NCI-H2227 (cell line): ENCODE results near the gene CBFB.
"Not testable (repeated sequence)": the region's sequence is repeated elsewhere in the genome, so short reads cannot be mapped to it uniquely, and the experiment has no call there.

Source experiments
- DNase-seq: peaks from one replicate; lab custom pipeline; 2025; ENCODE audit not compliant: unreplicated experiment; lab: John Stamatoyannopoulos, UW

Gene CBFB

DNA sequence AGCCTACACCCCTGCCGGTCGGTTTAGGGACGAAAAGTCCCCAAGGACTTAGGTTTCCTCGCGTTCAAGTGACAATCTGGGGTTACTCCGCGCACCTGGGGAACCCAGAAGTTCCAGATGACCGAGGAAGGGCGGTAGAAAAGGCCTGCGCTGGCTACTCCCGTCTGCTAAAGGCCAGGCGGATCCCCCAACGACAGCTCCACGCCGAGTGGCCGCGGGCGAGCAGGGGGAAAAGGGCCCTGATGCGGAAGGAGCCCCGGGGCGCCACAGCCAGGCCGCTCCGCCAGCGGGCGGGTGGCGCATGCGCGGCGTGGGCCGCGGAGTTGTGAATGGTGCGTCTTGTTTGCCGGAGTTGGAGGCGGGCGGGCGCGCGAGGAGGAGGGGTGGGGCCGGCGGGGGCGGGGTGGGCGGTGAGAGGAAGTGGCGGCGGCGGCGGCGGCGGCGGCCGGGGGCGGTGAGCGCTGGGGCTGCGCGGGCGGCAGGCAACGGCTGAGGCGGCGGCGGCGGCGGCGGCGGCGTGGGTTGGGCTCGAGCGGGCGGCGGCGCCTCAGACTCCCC lies at the start of gene CBFB:
Gene CBFB (plus strand): TSS at position 454 of the 558 bp plus-strand sequence. CDS start 259 bp downstream, outside the sequence.
- DNase-seq: peak; percentile 85

DNA sequence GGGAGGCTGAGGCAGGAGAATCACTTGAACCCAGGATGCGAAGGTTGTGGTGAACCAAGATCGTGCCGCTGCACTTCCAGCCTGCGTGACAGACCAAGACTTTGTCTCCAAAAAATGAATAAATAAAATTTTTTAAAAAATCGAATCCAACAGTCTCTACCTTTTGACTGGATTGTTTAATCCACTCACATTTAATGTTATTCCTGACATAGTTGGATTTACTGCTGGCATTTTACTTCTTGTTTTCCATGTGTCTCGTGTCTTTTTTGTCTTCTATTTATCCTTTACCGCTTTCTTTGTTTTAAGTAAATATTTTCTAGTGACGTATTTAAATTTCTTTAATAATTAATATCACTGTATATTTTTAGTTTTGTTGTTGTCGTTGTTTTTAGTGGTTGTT lies 45.9 kb upstream of the CBFB start:
- no peak for DNase-seq

DNA sequence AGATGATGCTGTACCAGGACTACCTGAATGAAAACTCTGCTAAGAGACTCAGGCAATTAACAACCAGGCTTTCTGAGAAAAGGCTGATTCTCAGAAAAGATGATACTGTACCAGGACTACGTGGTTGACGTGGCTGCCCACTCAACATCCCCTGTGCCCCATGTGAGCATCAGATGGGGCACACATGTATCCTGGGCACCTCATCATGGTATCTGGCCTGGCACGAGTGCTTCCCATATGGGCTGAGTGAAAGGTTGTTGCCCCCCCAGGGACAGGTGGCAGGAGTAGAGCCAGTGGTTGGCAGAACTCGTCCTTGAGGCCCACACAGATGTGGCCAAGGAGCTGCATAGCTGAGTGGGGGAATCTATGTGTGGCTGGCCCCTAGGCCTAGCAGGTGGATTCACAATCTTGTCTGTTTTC lies 44.0 kb upstream of the CBFB start:
- DNase-seq: no peak

DNA sequence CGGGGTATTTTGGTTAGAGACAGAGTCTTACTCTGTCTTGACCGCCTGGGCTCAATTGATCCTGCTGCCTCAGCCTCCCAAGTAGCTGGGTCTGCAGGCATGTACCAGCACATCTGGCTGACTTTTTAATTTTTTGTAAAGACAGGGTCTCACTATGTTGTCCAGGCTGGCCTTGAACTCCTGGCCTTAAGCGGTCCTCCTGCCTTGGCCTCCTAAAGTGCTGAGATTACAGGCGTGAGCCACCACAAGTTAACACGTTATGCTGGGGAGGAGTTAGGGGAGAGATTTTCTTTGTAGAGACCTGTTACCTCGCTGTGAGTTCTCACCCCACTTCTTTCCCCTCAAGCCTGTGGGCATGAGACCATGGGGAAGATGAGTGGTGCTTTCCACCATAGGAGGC lies 42.4 kb upstream of the CBFB start:
- no peak for DNase-seq

DNA sequence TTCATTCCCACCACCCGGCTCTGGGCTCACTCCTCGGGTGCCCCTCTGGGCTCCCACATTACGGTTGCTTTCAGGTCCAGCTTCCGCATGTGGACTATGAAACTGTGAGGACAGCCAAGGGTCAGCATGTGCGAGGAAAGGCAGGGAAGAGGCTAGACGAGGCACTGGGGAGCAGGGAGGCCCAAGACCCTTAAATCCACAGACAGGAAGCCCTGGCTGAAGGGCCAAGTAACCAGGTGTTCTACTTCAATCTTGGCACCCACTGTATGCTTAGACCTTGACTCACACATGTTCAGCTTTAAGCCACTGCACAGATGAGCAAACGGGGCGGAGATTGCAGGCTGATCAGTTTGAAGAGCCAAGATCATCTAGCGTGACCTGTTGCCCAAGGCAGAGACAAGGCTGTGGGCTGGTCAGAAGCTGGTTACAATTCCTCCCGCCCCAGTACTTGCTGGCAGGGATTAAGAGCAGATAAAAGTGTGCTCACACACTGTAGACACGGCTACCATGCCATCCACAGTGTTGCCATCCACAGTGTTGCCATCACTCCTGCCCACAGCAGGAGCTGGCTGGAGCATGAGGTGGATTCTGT lies 40.7 kb upstream of the CBFB start, which contains the start of gene CES4A:
Gene CES4A (plus strand): TSS at position 393 of the 592 bp plus-strand sequence. CDS start 184 bp downstream, at position 577.
- no peak for DNase-seq

DNA sequence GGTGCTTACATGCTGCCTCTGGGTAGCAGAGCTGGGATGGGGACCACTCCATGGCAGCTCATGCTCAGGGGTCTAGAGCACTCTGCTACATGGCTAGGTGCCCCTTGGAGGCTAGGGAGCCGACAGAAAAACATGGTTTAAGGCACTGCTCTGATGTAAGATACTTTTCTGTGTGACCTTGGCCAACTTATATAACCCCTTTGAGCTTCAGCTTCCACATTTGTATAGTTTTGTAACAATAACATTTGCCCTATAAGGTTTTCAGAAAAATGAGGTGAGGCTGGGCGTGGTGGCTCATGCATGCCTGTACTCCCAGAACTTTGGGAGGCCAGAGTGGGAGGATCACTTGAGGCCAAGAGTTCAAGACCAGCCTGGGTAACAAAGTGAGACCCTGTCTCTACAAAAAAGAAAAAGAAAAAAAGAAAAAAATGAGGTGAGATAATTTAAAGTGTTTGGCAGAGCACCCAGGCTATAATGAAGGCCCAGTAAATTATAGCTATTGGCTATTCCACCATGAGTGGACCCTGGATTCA lies 37.3 kb upstream of the CBFB start:
- no peak for DNase-seq

DNA sequence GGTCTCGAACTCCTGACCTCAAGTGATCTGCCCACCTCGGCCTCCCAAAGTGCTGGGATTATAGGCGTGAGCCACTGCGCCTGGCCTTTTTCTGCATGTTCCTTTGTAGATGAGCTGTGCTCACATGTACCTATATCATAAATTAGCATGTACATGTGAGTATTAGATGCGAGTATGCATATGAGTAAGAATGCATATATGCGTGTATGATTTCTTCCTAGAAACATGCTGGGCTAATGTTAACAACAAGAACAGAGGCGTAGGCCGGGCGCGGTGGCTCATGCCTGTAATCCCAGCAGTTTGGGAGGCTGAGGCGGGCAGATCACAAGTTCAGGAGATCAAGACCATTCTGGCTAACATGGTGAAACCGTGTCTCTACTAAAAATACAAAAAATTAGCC lies 35.4 kb upstream of the CBFB start:
- DNase-seq: not testable (repeated sequence)

DNA sequence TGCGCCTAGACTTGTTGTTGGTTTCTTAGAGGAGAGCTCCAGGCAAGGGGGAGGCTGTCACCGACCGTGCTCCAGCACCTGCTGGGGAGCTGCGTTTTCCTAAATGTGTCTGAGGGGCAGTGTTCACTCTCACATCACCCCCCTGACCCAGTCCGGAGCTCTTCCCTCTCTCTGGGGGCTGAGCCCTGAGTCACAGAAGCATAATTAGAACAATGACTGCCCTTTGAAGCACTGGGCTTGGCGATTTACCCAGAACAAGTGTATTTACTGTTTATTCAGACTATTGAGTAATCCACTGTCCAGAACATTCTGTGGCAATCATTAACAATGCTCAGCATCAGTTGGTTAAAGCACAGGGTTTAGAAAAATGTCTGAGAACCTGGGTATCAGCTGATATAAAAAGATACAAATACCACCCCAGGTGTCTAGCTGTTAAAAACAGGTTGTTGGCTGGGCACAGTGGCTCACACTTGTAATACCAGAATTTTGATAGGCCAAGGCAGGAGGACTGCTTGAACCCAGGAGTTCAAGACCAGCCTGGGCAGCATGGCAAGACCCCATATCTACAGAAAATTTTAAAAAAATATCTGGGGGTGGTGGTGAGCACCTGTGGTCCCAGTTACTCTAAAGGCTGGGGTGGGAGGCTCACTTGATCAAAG lies 32.5 kb upstream of the CBFB start:
- DNase-seq: no peak

DNA sequence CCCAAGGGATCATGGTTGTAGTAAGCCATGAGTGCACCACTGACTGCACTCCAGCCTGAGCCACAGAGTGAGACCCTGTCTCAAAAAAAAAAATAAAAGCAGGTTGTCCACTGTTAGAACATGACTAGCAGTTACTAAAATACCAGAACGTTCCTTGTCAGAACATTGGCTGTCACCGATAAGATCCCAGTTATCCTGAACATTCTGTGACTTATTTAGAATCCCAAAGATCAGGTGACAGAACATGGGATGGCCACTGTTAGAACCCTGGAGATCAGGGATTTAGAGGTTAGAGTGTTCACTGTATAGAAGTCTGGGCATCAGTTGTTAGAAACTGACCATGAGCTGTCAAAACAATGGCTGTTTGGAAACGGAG lies 32.0 kb upstream of the CBFB start:
- DNase-seq: no peak

DNA sequence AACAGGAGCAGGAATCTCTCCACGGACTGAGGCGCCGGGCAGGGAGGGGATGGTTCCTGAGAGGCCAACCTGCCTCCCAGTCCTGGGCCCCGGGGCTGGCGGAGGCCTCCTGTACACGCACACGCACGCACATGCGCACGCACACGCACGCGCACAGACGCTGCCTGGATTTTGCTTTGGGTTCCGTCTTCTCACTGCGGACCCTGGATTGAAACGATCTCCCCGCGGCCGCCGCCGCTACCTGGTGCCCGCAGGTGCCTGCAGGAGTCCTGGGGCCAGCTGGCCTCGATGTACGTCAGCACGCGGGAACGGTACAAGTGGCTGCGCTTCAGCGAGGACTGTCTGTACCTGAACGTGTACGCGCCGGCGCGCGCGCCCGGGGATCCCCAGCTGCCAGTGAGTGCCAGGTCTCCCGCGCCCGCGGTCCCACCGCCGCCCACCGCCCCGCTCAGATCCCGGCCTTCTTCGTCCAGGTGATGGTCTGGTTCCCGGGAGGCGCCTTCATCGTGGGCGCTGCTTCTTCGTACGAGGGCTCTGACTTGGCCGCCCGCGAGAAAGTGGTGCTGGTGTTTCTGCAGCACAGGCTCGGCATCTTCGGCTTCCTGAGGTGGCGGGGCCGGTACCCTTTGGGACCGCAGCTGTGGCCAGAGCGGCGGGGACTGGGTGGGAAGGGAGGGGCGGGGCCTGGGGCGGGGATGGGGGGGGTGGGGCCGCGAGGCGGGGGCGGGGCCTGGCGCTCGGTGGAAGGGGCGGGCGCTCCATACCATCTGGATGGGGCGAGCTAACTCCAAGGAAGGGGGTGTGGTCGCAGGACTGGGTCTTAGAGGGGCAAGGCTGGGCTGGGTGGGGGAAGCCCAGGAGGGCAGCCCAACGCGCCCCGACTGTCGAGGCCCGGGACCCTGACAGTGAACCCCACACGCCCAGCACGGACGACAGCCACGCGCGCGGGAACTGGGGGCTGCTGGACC lies 28.3 kb upstream of the CBFB start:
- DNase-seq: peak; percentile 78

DNA sequence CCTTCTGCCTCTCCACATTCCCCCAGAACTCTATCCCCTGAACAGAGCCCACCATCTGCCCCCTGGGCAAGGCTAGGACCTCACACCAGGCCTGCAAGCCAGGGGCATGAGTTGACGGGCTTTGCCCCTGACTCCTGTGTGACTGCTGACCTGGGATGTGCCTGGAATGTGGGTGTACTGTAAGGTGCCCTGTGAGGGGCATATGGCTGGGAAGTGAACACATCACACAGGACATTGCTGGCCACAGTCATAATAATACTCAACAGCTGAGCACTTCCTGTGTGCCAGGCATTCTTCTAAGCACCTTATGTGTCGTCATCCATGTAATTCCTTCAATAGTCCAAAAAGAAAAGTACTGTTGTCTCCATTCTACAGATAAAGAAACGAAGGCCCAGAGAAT lies 27.2 kb upstream of the CBFB start:
- no peak for DNase-seq

DNA sequence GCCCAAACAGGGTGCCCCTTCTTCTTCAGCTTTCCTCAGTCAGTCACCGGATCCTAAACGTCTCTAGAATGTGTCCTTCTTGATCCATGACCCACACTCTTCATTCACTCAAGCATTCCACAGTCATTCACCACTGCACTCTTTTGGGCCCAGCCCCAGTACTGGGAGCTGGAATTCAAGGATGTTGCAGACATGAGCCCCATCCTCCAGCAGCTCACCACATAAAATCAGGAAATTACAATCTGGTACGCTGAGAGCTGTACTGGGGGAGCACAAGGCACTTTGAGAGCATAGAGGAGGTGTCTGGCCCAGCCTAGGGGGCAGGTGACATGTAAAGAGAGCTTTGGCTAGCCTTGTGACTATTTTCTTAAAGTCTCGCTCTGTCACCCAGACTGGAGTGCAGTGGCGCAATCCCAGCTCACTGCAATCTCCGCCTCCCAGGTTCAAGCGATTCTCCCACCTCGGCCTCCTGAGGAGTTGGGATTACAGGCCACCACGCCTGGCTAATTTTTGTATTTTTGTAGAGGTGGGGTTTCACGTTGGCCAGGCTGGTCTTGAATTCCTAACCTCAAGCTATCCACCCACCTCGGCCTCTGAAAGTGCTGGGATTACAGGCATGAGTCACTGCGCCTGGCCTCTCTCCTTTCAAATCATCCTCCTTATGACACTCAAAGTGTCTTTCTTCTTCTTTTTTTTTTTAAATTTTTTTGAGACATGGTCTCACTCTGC lies 21.9 kb upstream of the CBFB start:
- DNase-seq: no peak

DNA sequence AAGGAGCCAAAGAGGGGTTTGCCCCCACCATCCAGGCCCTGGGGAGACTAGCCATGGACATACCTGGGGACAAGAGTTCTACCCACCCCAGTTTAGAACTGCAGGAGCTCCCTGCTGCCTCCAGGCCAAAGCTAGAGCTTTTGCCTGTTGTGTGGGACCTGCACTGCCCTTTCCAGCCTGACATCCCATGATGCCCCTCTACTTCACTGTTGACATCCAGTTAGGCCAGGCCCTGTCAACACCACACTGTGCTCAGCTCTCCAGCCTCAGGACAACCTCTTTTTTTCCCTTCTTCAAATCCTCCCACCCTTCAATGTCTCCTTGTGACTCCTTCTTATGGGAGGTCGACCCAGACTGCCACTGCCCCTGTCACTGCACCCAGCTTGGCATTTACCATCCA lies 19.8 kb upstream of the CBFB start:
- no peak for DNase-seq

DNA sequence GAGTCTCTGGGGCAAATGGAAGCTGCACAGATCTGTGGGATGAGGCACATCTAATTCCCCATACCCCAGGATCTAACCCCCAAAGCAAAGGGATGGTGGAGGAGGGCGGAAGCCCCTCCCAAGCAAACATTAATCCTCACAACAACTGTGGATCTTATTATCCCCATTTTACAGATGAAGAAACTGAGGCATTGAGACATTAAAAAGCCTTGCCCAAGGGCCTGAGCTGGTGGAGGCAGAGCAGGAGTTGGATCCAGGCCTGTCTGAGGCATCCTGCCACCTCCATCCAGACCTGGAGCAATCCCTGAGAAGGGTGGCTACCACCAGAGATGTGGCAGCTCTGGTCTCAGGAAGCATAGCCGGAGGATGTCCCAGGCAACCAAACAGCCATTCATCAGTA lies 17.7 kb upstream of the CBFB start:
- DNase-seq: no peak

DNA sequence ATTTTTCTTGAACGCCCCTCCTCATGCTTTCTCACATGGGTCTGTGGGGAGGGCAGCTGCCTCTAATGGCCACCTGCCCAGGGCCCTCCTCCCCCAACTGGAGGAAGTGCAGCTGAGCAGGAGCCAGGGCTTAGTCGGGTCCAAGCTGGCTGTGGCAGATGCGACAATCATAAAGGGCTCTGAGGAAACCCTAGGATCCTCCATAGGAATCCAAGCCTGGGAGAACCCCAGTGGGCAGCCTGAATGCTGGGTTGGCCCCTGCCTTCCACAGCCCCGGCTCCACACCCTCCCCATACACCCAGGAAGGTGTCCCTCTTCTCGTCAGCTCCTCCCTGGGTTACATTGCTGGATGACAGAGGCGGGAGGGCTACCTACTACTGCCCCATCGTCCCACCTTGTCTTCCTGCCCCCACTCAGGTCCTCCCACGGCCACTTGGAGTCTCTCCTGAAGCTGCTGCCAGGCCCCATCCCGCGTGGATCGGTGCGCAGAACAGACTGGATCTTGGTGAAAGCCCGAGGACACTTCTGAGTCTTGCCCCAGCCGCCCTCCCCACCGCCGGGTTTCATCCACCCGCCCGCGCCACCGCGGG lies 15.6 kb upstream of the CBFB start:
- peak; percentile 41 for DNase-seq

DNA sequence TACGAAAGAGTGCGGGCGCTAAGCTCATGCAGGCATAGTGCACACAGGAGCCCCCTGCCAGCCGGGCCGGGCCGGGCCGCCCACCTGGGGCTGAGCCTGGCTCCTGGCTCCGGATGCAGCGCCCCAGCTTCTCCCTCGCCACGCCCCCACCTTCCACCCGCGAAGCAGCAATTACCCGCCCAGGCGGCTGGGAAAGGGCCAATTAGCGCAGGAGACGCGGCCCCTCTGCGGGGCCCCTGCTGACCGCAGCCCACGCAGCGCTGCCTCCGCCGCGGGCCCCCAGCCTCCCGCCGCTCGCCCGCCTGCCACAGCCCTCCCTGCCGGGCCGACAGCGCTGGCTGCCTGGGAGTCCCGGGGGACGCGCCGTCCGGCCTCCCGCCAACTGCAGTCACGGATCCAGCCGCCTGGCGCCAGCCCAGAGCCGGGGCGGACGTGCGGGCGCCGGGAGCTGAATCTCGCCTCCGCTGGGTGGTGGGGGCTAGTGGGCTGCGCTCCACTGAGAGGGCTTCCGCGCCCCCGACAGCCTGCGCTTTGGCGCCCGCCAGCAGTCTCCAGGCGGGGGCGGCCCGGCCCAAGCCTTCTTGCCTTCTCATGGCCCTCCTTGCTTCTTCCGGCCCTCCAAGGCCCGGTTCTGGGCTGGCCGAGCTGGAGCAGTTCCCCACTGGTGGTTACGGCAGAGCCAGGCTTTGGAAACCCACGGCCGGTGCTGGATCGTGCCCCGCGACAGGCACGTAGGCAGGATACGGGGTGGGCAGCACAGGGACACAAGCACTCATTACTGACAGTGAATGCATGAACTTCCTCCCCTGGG lies 14.9 kb upstream of the CBFB start:
- DNase-seq: peak; percentile 77

DNA sequence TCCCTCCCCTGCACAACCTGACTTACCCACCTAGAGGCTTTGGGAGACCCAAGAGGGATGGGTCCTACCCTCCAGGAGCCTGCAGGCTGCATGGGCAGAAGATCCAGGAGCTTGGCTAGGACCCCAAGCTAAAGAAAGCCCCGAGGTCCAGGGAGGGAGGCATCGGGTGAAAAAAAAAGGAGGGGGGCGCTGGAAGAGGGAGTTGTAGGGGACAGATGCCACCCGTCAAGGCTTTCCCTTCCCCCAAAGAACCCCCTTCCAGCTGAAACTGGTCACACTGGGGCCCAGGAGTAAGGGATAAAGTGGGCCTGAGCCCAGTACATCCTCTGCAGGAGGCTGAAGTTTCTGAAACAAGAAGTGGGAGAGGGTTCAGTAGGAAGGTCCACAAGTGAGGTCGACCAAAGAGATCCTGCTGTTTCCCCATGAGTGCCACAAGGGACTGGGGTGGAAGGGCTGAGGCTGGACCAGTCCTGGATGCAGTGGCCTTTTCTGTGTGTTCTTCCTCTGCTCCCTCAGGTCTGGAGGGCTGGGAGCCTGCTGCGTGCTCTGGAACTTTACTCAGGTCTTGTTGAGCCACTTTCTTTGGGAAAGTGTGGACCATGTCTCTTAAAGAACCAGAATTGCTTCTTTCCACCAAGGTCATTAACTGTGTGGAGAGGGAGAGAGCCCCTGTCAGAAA lies 14.2 kb upstream of the CBFB start:
- DNase-seq: no peak

DNA sequence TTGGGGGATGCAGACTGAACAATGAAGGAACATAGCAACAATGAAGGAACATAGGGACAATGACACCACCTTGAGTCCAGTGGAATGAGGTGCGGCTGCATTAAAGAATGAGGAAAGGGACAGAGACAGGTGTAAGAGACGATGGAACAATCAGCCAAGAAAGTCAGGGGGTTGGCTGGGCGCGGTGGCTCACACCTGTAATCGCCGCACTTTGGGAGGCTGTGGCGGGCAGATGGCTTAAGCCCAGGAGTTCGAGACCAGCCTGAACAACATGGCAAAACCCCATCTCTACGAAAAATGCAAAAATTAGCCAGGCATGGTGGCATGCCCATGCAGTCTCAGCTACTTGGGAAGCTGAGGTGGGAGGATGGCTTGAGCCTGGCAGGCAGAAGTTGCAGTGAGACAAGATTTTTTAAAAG lies 13.6 kb upstream of the CBFB start:
- no peak for DNase-seq

DNA sequence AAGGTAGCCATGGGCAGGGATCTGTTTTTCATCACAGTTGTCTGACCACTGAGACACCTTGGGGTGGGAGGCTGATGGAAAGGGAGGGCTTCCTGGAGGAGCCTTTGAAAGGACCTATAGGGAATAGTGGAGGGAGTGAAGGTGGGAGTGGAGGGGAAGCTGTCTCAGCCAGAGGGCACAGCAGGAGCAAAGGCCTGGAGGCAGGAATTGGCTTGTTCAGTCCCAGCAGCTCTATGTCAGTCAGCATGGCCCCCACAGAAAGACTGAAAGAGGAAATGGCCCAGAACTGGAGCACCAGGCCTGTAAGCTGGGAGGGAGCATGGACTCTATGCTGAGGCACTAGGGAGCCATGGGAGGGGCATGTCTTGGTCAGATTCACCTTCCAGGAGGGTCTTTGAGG lies 12.8 kb upstream of the CBFB start:
- no peak for DNase-seq
